Stimulated activated CD4-positive, alpha-beta T cell treated with anti-CD3 and anti-CD28 coated beads, Interleukin-12 subunit alpha, Interleukin-12 subunit beta, amount 100 ng/mL, for 48 hours (primary cell): ENCODE results near the gene KCNN3.

ENCODE experiments used
- DNase-seq, 3 donors: peaks; one replicate each; pipeline ENCODE4 v3.0.0-alpha.2; 2020; ENCODE audit warnings: low read depth in 2 of 3, low spot score in 1 of 3

Gene KCNN3

DNA sequence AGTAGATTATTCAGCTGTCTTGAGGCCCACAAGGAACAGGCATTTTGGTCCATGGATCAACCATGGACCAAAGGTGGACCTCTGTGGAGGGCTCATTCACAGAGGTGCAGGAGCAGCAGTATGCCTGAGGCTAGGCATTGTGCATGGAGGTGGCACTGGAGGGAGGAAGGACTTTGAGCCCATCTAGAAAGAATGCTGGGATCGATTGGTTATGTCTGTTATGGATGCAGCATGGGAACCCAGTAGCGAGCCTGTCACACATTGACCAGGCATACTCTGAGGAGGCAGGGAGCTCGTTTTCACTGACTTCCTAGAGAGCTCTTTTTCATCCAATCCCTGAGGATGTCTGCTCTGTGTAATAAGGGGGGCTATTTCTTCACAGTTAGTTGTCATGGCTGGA is 75.5 kb downstream of the KCNN3 start:
- no peak for DNase-seq

DNA sequence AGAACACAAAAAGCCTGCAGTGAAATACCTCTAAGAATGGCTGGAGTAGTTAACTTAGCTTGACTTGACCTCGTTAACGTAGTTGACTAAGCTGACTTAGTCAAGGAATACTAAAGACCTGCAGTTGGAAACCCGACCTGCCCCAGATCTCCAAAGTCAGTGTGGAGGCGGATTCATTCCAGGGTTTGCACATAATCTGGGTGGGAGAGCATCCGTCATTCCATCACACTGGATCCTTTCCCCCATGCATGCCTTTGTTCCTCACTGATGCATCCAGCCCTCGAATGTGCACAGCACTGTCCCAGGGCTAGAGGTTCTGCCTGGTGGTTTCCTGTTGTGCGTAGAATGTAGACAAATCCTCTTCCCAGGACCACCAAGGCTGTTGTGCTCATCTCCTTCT is 76.4 kb downstream of the KCNN3 start:
- no peak for DNase-seq

DNA sequence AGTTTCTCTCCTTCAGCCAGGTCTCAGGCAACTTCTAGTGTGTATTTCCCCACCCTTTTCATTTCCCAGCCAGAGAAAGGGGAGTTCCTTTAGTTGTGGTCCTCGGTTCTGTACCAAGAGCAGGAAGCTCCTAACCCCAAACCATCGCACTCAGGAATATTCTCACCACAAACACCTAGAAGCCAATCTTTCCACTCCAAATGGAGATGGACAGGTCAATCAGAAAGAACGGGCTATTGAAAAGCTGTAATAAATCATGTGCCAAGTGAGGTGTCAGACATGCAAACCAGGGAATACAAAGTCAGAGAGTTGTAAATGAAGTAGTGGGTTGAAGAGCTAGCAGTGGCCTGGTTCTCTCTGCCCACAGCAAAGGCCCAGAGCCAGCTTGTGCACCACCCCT is 77.2 kb downstream of the KCNN3 start:
- no peak for DNase-seq

DNA sequence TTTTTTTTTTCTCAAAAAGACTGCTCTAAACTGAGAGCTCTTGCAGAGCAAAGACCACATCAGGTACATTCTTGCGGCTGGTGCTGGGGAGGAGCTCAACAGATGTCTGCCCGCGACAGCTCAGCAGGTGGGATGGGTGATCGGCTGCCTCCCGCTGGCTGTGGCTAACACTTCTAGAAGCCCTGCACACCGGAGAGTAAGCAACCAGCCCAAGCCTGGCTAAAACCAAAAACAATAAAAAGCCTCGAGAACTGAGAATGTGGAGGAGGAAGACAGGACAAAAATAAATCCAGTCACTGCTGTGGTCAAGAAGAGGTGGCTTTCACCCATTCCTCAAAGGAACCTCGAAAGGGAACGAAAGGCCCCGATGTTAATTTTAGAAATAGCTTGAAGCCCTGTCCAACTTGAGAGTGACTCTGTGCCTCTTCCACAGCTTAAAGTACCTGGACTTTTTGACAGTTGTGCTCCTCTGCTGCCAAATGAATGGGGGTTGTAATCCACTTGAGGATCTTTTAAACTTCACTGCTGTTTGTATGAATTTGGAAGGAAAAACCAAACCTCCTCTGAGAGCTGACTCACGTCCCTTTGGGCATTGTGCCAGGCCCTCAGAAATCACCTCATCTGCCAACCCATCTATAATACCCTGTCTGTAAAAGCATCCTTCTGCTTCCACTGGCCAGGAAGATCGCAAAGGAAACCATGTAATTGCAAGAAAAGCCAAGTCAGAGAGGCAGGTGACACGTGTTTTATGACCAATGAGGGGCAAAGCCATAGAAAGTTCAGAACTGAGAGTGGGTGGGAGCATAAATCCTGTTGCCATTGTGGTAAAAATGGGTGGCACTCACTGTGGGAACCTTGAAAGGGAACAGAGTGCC is 78.6 kb downstream of the KCNN3 start:
- DNase-seq, result peak; percentile 52 to 70 (median 62)

DNA sequence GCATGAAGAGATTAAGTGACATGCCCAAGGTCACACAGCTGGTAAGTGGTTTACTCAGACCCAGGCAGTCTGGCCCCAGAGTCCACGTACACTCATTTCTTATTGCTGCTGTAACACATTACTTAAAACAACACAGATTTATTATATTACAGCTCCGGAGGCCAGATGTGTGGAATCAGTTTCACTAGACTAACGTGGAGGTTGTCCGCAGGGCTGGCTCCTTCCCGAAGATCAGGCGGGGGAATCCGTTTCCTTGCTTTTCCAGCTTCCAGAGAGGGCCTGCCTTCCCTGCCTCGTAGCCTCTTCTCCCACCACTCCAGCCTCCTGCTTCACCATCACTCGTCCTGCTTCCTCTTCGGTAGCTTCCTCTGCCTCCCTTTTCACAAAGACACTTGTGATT is 81.2 kb downstream of the KCNN3 start:
- DNase-seq, result no peak

GRCh38 chr1:154788110-154788870 is 81.8 kb downstream of the KCNN3 start:
- no peak for DNase-seq

- DNase-seq, result no peak
Measured at GRCh38 chr1:154786804-154787570, 83.1 kb downstream of the KCNN3 start.

DNA sequence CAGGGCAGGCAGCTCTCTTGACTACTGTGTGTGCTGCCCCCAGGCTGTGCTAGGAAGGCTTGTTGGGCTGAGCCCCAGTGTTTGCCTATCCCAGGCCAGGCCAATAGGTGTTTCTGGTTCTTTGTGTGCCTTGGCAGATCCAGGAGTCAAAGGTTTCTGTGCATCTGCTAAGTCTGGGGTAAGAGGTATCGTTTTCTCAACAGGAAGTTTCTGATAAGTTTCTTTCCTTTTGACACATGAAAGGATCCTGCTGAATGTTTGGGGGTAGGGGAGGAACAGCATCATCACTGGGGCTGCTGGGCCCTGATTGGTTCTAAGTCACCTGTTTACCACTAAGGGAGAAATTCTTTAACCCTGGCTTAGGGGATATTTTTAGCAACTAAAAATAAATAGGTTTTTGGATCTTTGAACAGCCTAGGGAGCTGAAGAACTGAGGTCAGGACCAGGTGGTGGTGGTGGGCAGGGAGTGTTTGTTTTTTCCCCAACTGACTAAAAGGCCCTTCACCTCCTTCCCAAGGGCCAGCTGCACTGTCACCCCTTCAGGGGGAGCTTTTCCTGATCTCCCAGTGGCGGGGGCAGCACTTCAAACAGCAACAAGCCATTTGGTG is 85.1 kb downstream of the KCNN3 start:
- peak; percentile 32 to 45 (median 43) for DNase-seq

GRCh38 chr1:154784416-154784815 is 85.7 kb downstream of the KCNN3 start:
- no peak for DNase-seq

GRCh38 chr1:154783976-154784375 is 86.1 kb downstream of the KCNN3 start:
- no peak for DNase-seq

- no peak for DNase-seq
Measured at GRCh38 chr1:154780541-154780940, 89.5 kb downstream of the KCNN3 start.

- DNase-seq, result no peak
Measured at GRCh38 chr1:154779551-154780189, 90.4 kb downstream of the KCNN3 start.

GRCh38 chr1:154778944-154779343 is 91.1 kb downstream of the KCNN3 start:
- DNase-seq, result no peak

- DNase-seq, result no peak
Measured at GRCh38 chr1:154778275-154778674, 91.8 kb downstream of the KCNN3 start.

- DNase-seq, result no peak
Measured at GRCh38 chr1:154777781-154778180, 92.3 kb downstream of the KCNN3 start.

DNA sequence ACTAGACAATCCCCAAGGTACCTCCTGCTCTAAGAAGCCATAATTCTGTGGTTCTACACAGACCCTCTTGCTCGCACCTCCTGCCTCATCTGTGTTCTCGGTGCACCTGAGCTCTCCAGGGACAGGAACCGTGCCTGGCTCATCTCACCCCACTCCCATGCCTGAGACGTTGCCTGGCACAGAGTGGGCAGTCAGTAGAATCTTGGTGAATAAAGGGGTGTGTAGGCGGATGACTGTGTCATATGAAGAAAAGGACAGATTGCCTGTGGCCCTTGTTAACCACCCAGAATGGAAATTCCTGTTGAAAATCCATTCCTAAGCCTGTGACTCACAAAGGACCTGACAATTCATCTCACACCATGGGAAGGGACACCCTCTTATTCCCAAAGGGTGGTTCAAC is 92.9 kb downstream of the KCNN3 start:
- no peak for DNase-seq

DNA sequence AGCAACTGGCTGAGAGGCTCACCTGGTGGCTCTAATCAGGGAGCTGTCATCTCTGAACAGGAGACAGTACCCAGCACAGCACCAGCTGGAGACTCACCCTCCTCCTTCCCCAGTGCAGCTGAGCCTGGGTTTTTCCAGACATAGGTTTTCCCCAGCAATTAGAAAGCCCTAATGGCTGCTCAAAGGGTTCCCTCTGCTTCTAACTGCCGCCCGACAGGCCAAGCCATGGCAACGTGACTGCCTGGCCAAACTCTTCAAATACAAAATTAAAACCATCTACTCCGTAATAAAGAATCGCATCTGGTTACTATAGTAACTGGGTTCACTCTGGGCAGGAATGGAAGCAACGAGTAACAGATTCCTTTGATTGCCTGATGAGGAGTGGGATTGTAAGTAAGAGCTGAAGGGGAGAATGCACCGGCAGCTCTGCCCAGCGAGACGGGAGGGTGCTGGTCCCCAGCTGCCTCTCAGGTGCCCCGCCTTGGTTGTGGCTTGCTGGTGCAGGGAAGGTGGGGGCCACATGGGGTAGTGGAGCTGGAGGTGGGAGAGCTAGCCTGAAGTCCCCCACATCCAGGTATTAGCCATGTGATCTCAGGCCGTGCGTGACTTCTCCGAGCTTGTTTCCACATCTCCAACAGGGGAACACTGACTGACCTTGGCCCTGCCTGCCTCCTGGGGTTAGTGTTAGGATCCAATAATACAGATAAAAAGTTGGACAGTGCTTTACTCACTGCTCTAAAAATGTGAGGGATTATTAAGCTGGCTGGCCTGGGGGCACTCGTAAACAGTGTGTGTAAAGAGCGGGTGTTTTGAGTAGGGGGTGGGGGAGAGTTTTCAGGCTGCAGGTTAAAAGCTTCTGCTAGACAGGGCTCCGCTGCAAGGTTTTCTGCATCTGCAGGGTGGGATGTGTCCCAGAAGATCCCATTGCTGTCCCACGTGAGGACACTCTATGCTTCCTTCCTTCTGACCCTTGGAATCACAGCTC is 94.2 kb downstream of the KCNN3 start:
- DNase-seq, result no peak

- DNase-seq, result no peak
Measured at GRCh38 chr1:154774175-154774855, 95.8 kb downstream of the KCNN3 start.

GRCh38 chr1:154773551-154773950 is 96.5 kb downstream of the KCNN3 start:
- no peak for DNase-seq
